Nucleus accumbens (tissue), 56 donors: ENCODE measurements around the gene EFCAB9.
"Not testable (repeated sequence)": the region's sequence is repeated elsewhere in the genome, so short reads cannot be mapped to it uniquely, and the experiment has no call there.

Experiments used
- DNase-seq, 56 donors: peaks; one replicate each; lab custom pipeline; 2025; lab: John Stamatoyannopoulos, UW

EFCAB9 gene

GRCh38 chr5:172193872-172194271 lies at the start of gene EFCAB9:
Gene EFCAB9, plus strand, starts transcription at chr5:172194172. Its CDS starts 1 bp downstream, at chr5:172194173.
- no peak for DNase-seq

- DNase-seq = peak in 30 of 56 donors; percentile 9 to 57 (median 29)
Measured at GRCh38 chr5:172144291-172144815, 49.6 kb upstream of the EFCAB9 start.

GRCh38 chr5:172144931-172145869 lies 48.8 kb upstream of the EFCAB9 start:
- peak in 7 of 56 donors; percentile 11 to 32 (median 19) for DNase-seq

GRCh38 chr5:172145870-172146747 lies 47.9 kb upstream of the EFCAB9 start:
- no peak for DNase-seq

GRCh38 chr5:172146748-172147092 lies 47.3 kb upstream of the EFCAB9 start:
- no peak for DNase-seq

GRCh38 chr5:172147857-172148256 lies 46.1 kb upstream of the EFCAB9 start:
- no peak for DNase-seq

GRCh38 chr5:172148381-172148780 lies 45.6 kb upstream of the EFCAB9 start:
- DNase-seq = no peak

- DNase-seq = no peak
Measured at GRCh38 chr5:172149073-172149472, 44.9 kb upstream of the EFCAB9 start.

- not testable (repeated sequence) for DNase-seq
Measured at GRCh38 chr5:172149481-172149880, 44.5 kb upstream of the EFCAB9 start.

GRCh38 chr5:172150514-172151425 lies 43.2 kb upstream of the EFCAB9 start:
- DNase-seq = peak in 9 of 56 donors; percentile 9 to 34 (median 17)

GRCh38 chr5:172151661-172152210 lies 42.2 kb upstream of the EFCAB9 start:
- no peak for DNase-seq

- no peak for DNase-seq
Measured at GRCh38 chr5:172153695-172154094, 40.3 kb upstream of the EFCAB9 start.

GRCh38 chr5:172155101-172155500 lies 38.9 kb upstream of the EFCAB9 start:
- not testable (repeated sequence) for DNase-seq

GRCh38 chr5:172156541-172156994 lies 37.4 kb upstream of the EFCAB9 start:
- no peak for DNase-seq

- DNase-seq = no peak
Measured at GRCh38 chr5:172159016-172159415, 35.0 kb upstream of the EFCAB9 start.

- no peak for DNase-seq
Measured at GRCh38 chr5:172160506-172160905, 33.5 kb upstream of the EFCAB9 start.

GRCh38 chr5:172162323-172162986 lies 31.5 kb upstream of the EFCAB9 start:
- no peak for DNase-seq

GRCh38 chr5:172162987-172163343 lies 31.0 kb upstream of the EFCAB9 start:
- DNase-seq = no peak

GRCh38 chr5:172163346-172163745 lies 30.6 kb upstream of the EFCAB9 start:
- DNase-seq = peak in 25 of 56 donors; percentile 11 to 68 (median 36)
